Sigmoid colon (tissue), 7 donors: ENCODE results near the gene SLAMF9. TPM values are rescaled to one million over a fixed set of nuclear protein-coding genes. Genes with fewer than 3 reads are reported as not detected.

Source experiments
- DNase-seq: peaks from one replicate; pipeline ENCODE4 v3.0.0-alpha.2; 2019
- H3K27ac ChIP-seq, 4 donors: fragments of 200-600 bp; sonication (generic); one replicate each; pipeline ENCODE4 v1.5.1; 2016 to 2019; ENCODE audit warnings: mild to moderate bottlenecking in 1 of 4
- H3K27me3 ChIP-seq, 3 donors: fragments of 200-600 bp; sonication (generic); one replicate each; pipeline ENCODE4 v1.5.1; 2019; ENCODE audit warnings: mild to moderate bottlenecking in 1 of 3
- H3K36me3 ChIP-seq, 4 donors: fragments of 200-600 bp; sonication (generic); one replicate each; pipeline ENCODE4 v1.5.1; 2016 to 2019
- H3K4me1 ChIP-seq, 4 donors: fragments of 200-600 bp; sonication (generic); one replicate each; pipeline ENCODE4 v1.5.1; 2017 to 2019
- H3K4me3 ChIP-seq, 4 donors: fragments of 200-600 bp; sonication (generic); one replicate each; pipeline ENCODE4 v1.5.1; 2017 to 2019; ENCODE audit warnings: mild to moderate bottlenecking in 2 of 4, moderate library complexity in 1 of 4
- H3K9me3 ChIP-seq, 4 donors: fragments of 200-600 bp in 3 of 4; sonication (generic) in 3 of 4; one replicate each; pipeline versions ENCODE4 v1.5.1 to v1.6.1; 2013 to 2019
- EP300 ChIP-seq, 4 donors: sonication (generic); formaldehyde crosslinking; IDR thresholded peaks; one replicate each; pipeline ENCODE4 v1.6.1; 2017; ENCODE audit warnings: antibody characterized with exemption in 4 of 4
- POLR2A ChIP-seq, 2 donors: fragments of 450-650 bp; IDR thresholded peaks; one replicate each; pipeline ENCODE4 v1.6.1; 2016; ENCODE audit warnings: antibody characterized with exemption in 2 of 2, mild to moderate bottlenecking in 2 of 2, moderate library complexity in 2 of 2
- POLR2AphosphoS5 ChIP-seq, 4 donors: sonication (generic); formaldehyde crosslinking; IDR thresholded peaks; one replicate each; pipeline ENCODE4 v1.6.1; 2017; ENCODE audit warnings: antibody characterized with exemption in 4 of 4
- WGBS, 2 donors: extraction: QIAGEN DNeasy Blood & Tissue Kit; methylation state at CpG; one replicate each; pipeline ENCODE4 v1.1.7; 2013; 5-methylcytosine and 5-hydroxymethylcytosine counted together
- intact Hi-C: fragments of 100-400 bp; cut with DNase I; formaldehyde crosslinking; loops from one replicate; pipeline ENCODE4 v1.15.1; 2023
- polyA plus RNA-seq, 3 donors: library from polyadenylated mRNA; stranded (reverse); fragments of 200-250 nt; gene quantifications; one replicate each; pipeline ENCODE4 v1.2.3, GENCODE V29; 2013
- total RNA-seq, 4 donors: library from RNA; depleted of rRNA; stranded (reverse); fragments of >200 nt; gene quantifications; one replicate each; pipeline ENCODE4 v1.1.0, GENCODE V29; 2016
- TF ChIP-seq, protein P1 (sequence below), 4 experiments: fragments of 450-650 bp in 3 of 4; fragments of 200-600 bp in 1 of 4; IDR thresholded peaks; one replicate each; pipeline ENCODE4 v1.5.1; 2016 to 2019; ENCODE audit warnings: antibody characterized with exemption in 4 of 4, mild to moderate bottlenecking in 3 of 4, moderate library complexity in 2 of 4
- donor health status: healthy with polysubstance abuse.
- donor health status: Bipolar disorder and iron deficiency.
- donor health status: healthy.

Gene SLAMF9
- total and polyA plus RNA-seq, 7 donors = 0.15 TPM; not detected in 6

DNA sequence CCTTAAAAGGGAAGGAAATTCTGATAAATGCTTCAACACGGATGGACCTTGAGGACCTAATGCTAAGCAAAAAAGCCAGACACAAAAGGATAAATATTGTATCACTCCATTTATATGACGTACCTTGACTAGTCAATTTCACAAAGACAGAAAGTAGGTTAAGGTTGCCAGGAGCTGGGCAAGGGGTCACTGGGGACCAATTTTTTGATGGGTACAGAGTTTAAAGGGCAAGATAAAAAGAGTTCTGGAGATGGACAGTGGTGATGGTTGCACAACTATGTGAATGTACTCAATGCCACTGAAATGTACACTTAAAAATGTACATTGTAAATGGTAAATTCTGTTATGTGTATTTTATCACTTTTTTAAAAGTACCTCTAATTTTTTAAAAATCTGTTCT lies 32.1 kb upstream of the SLAMF9 start:
- intact Hi-C loops = no loop called here

DNA sequence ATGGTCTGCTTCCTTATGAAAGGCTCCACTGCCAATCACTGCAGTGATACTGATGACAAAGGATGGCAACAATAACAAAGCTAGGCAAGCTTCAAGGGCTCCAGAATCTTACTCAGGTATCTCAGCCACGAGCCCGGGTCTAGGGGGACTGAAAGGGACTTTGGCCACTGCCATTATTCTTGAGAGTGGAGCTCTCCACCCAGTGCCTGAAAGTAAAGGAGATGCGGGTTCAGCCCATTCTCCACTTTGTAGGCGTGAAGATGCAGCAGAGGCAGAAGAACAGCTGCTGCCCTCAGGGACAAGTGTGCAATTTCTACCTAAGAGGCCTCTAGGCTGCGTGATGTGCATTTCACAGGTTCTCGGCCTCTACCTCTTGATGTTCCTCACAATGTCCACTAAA lies 31.4 kb upstream of the SLAMF9 start:
- intact Hi-C loops = no loop called here
- H3K4me3 ChIP-seq = no peak overlapping the region
- no peak overlapping the region for H3K27ac ChIP-seq
- peaks cover 0 to 12% (median 7%) of the 10 kb centered on the region in 4 donors for H3K4me1 ChIP-seq
- H3K27me3 ChIP-seq = no peaks in the 10 kb centered on the region
- H3K36me3 ChIP-seq = no peaks in the 10 kb centered on the region
- DNase-seq = no peak
- 92 to 93% methylated on average over 6 of the region's 6 CpGs for WGBS, 2 donors
- H3K9me3 ChIP-seq = no peaks in the 10 kb centered on the region
- no peak for TF ChIP-seq EP300 (IDR thresholded peaks at IDR 0.05)
- TF ChIP-seq POLR2AphosphoS5 (IDR thresholded peaks at IDR 0.05) = no peak

More for the DNA sequence above, 32.1 kb upstream of the SLAMF9 start:
- Histone ChIP-seq H3K9me3 (no peaks in the 10 kb centered on the region), H3K4me3 (no peak overlapping the region), H3K27ac (no peak overlapping the region), H3K36me3 (no peaks in the 10 kb centered on the region), H3K4me1 (peaks cover 0 to 12% (median 7%) of the 10 kb centered on the region in 4 donors), H3K27me3 (no peaks in the 10 kb centered on the region)
- WGBS, 2 donors = 81 to 85% methylated on average over 2 of the region's 2 CpGs
- TF ChIP-seq POLR2AphosphoS5 (IDR thresholded peaks at IDR 0.05) (no peak), EP300 (IDR thresholded peaks at IDR 0.05) (no peak), POLR2A (IDR thresholded peaks at IDR 0.05) (no peak)
- TF ChIP-seq, protein P1, sequence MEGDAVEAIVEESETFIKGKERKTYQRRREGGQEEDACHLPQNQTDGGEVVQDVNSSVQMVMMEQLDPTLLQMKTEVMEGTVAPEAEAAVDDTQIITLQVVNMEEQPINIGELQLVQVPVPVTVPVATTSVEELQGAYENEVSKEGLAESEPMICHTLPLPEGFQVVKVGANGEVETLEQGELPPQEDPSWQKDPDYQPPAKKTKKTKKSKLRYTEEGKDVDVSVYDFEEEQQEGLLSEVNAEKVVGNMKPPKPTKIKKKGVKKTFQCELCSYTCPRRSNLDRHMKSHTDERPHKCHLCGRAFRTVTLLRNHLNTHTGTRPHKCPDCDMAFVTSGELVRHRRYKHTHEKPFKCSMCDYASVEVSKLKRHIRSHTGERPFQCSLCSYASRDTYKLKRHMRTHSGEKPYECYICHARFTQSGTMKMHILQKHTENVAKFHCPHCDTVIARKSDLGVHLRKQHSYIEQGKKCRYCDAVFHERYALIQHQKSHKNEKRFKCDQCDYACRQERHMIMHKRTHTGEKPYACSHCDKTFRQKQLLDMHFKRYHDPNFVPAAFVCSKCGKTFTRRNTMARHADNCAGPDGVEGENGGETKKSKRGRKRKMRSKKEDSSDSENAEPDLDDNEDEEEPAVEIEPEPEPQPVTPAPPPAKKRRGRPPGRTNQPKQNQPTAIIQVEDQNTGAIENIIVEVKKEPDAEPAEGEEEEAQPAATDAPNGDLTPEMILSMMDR (IDR thresholded peaks at IDR 0.05) = no peak
- DNase-seq = no peak

DNA sequence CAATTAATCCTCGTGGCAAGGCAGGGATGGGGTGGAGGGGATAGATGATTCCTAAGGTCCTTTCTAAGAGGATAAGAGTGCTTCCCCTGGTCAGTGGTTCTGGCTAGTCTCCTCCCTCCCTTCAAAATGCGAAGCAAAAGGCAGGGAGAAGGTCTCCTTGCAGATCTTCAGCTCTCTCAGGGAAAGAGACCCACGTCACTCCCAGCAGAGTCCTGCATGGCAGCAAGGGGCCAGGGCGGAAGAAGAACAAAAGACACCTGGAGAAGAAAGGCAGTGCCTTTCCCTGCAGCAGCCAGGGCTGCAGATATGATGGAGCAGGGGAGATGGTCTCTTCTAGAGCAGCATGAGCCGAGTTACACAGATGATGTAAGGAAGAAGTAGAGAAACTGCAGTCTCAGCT lies 29.6 kb upstream of the SLAMF9 start:
- no peak for DNase-seq
- 74 to 78% methylated on average over 5 of the region's 5 CpGs for WGBS, 2 donors
- Histone ChIP-seq H3K4me1 (peaks cover 0 to 15% (median 11%) of the 10 kb centered on the region in 4 donors), H3K27me3 (no peaks in the 10 kb centered on the region), H3K9me3 (no peaks in the 10 kb centered on the region), H3K27ac (no peak overlapping the region), H3K36me3 (no peaks in the 10 kb centered on the region), H3K4me3 (no peak overlapping the region)
- no peak for TF ChIP-seq EP300 (IDR thresholded peaks at IDR 0.05)
- TF ChIP-seq, protein P1 (IDR thresholded peaks at IDR 0.05) = no peak
- no peak for TF ChIP-seq POLR2AphosphoS5 (IDR thresholded peaks at IDR 0.05)
- TF ChIP-seq POLR2A (IDR thresholded peaks at IDR 0.05) = no peak
- intact Hi-C loops = no loop called here

DNA sequence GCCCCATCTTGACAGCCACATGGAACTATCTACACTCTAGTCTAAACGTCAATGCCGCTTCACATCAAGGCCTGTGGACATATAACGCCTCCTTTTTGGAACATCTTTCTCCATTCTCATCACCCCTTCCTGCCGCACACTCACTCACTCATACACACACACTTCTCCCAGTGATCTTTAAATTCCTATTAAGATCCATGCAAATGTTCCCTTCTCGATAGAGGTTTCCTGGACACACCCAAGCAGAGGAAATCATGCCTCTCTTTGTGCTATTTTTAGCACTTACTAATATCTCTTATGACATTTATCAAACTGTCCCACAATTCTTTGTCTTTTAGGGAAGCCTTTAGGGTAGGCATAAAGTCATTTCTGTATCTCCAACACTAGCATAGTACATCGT lies 28.2 kb upstream of the SLAMF9 start:
- no peaks in the 10 kb centered on the region for H3K27me3 ChIP-seq
- intact Hi-C loops = no loop called here
- H3K4me1 ChIP-seq = peaks cover 0 to 20% (median 15%) of the 10 kb centered on the region in 4 donors
- 65 to 70% methylated on average over 6 of the region's 6 CpGs for WGBS, 2 donors
- TF ChIP-seq POLR2A (IDR thresholded peaks at IDR 0.05) = no peak
- TF ChIP-seq, protein P1 (IDR thresholded peaks at IDR 0.05) = no peak
- TF ChIP-seq EP300 (IDR thresholded peaks at IDR 0.05) = no peak
- no peak for TF ChIP-seq POLR2AphosphoS5 (IDR thresholded peaks at IDR 0.05)
- DNase-seq = no peak
- H3K9me3 ChIP-seq = no peaks in the 10 kb centered on the region
- H3K4me3 ChIP-seq = no peak overlapping the region
- H3K27ac ChIP-seq = no peak overlapping the region
- no peaks in the 10 kb centered on the region for H3K36me3 ChIP-seq

DNA sequence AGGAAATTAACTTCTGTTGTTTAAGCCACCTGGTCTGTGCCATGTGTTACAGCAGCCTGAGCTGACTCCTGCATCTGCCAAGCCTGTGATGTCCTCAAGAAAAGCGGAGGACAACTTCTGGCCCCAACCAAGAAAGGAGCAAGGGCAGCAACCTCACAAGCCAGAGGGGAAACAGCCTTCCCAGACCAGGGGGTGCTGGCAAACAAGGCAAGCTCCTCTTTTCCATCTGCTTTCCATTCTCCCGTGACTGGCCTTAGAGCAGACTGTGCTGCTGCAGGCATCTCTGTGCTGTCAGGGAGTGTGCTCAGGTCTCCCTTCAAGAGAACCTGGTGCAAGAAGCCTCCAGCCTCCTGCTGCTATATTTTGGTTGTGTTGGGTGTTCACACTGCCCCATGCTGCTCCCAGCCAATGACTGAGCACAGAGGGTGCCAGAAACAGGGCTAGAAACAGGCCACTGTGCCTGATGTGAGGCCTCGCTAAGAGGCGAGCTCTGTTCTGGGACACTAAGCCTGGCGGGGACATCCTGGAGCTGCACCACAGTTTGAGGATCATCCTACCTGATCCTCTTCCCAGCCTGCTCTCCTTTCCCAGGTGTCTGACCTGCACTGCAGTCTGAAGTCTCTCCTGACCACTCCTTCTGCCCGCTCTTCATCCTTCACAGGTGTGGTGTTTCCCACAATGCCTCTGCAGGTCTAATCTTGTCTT lies 27.5 kb upstream of the SLAMF9 start:
- Histone ChIP-seq H3K27me3 (no peaks in the 10 kb centered on the region), H3K27ac (no peak overlapping the region), H3K4me1 (peaks cover 0 to 20% (median 15%) of the 10 kb centered on the region in 4 donors), H3K36me3 (no peaks in the 10 kb centered on the region), H3K9me3 (no peaks in the 10 kb centered on the region), H3K4me3 (no peak overlapping the region)
- 90 to 94% methylated on average over 6 of the region's 6 CpGs for WGBS, 2 donors
- intact Hi-C loops = no loop called here
- no peak for DNase-seq
- TF ChIP-seq POLR2AphosphoS5 (IDR thresholded peaks at IDR 0.05) = no peak
- TF ChIP-seq, protein P1 (IDR thresholded peaks at IDR 0.05) = no peak
